CD4-positive, alpha-beta T cell treated with Interleukin-17A for 1 hour (primary cell): ENCODE results near the gene GRIP1.

Experiments
- DNase-seq: peaks from one replicate; pipeline ENCODE4 v3.0.0-alpha.2; 2020

Gene GRIP1

DNA sequence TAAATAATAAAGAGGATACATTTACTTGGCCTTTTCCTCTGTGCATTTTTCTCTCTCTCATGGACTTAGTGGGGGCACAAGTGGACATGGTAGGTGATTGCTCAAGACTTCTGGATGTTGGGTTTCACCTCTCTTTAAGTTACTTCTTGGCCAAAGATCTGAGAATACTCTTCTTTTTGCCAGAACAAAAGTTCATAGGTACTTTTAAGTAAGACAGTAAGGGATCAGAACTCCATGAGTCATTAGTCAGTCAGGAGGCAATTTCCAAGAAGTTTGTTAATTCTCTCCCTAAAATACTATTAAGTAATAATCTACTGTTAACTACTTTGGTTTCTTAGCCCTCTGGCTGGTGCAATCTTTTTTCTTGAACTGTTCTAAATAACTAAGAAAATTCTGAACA lies 84.2 kb downstream of the GRIP1 start:
- DNase-seq = no peak

DNA sequence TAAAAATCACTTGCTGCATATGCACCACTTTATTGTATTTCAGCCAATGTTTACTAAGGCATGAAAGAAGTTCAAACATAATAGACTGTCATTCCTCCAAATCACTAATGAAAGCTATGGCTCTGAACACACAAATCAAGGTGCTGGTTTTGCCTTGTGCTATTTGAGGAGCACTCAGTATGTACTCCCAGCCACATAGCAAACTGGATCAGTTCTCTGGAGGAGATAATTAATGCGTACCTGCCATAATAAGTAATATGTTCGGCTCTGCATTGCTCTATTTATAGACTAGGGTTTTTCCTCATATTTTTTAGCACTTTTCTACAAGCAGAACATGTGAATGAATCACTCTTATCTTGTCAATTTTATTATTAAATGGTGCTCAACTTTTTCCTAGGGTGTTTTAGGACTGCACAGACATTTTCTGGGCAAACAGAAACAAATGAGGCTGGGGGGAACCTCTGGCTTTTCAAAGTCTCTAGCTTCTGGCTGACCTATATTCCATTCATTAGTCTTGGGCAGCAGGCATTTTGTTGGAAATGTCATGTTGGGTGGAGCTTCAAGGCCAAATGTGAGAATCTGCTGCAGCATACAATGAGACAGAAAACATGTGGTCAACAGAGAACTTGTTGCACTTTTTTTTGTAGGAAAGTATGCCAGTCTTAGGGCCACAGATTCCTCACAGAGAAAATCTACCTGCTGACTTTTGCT lies 88.4 kb downstream of the GRIP1 start:
- DNase-seq = no peak

DNA sequence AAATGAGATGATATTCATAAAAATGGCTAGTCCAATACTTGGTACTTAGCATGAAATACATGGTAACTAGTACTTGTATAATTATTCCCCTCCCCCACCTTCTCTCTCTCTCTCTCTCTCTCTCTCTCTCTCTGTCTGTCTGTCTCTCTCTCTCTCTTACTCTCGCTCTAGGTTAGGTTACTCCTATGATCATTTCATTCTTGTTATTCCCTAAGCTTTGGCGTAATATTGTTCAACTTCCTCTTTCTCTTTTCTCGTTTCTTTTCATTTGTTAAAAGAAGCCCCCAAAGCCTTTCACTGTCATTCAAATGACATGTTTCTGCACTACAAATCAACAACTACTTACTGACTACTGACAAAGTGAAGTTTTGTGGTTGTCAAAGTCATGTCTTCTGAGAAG lies 89.8 kb downstream of the GRIP1 start:
- no peak for DNase-seq

DNA sequence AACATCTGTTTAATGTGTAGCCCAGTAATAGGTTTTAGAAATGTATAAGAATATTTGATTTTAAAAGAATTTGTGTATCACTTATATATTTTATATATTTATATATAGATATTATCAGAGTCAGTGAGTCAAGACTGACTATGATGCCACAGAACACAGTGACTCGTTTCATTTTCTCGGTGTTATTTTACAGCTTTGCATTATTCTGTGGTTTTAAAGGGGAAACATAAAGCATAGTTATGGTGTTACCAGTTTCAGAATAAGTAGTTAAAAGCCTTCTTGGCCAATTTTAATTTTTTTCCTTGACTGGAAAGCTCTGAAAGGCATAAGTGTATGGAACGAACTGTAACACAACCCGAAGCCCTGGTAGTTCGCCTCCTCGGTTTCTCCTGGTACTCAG lies 91.0 kb downstream of the GRIP1 start:
- DNase-seq = no peak

DNA sequence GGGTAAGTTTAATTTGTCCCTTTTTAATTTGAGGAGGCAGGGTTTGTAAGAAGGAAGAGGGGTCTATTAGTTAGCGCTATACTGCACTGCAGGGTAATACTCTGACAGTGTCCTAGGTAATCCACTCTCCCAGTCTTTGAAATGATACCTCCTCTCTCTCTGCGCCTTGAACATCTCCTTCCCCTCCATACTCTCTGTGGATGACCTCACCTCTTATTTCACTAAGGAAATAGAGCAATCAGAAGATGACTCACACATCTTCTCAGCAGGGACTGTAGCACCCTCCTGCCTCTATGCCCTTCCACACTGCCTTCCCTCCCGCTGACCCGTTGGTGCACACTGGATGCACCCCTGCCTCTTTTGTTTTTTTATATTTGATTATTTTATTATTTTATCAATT lies 94.2 kb downstream of the GRIP1 start:
- no peak for DNase-seq

DNA sequence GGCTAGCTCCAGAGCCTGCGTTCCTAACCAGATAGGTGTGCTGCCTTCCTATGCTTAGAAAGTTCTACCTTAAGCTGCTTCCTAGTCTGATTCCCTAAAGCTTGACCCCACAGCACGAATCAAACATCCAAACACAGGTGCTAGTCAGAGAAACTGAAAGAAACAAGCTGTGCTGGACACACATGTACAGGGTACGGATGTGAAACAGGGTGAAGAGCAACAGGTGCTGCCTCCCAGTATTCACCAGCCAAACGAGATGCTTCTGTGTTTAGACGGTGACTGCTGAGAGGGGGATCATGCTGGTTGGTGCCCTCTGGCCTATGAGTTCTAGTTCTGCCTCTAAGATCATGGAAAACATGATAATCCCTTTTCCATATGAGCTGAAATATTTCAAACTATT lies 105.3 kb downstream of the GRIP1 start:
- DNase-seq = no peak

DNA sequence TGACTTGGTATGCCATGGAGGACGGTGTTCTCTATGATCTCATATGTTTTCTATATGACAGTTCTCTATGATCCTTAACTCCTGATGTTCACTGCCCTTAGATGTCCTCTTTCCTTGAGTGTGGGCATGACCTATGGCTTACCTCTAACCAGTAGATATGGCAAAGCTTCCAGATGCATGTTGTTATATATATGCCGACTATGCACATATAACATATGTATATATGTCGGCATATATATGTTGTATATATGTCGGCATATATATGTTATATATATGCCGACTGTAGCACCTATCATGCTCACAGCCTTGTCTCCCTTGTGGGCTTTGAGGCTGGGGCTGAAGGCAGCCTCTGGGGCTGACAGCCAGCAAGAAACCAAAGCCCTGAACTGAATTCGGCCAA lies 106.0 kb downstream of the GRIP1 start:
- DNase-seq = no peak

DNA sequence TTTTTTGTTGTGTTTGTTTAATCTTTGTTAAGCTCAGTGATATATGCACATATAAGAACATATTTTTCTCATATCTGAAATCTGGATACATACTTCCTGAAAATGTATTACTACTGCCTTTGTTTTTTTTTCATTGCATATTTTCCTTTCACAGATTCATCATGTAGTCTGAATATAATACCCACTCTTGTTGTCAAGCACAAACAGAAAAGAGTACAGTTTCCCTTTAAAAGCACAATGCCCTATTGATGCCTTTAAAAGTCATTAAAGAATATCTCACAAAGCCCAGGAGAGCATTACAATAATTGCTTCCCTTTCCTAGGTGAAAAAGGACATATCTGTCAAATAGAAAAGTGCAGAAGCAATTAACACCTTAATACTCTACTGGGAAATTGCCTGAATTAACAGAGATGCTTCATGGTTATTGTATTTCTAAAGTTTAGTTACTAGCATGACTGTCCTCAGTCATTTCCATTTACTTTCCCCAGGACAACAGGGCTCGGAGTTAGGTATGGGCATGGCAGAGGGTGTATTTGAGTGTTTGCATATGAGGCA lies 107.4 kb downstream of the GRIP1 start:
- no peak for DNase-seq

DNA sequence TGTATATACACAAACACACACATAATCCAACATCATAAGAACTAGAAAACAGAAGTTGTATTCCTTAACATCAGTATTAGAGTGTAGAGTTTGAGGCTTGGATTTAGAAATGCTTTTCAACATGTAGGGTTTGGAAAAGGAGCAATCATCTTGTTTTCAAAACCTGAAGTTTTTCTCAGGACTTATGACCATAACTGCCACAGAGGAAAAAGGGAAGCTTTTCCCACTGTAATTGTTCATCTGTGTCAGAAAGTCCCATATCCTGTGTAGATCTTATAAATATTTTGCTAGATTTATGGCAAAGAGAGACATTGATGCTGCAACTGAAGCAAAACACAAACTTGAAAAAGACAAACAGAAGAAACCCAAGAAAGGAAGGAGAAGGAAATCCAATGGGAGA lies 115.7 kb downstream of the GRIP1 start:
- DNase-seq = no peak

DNA sequence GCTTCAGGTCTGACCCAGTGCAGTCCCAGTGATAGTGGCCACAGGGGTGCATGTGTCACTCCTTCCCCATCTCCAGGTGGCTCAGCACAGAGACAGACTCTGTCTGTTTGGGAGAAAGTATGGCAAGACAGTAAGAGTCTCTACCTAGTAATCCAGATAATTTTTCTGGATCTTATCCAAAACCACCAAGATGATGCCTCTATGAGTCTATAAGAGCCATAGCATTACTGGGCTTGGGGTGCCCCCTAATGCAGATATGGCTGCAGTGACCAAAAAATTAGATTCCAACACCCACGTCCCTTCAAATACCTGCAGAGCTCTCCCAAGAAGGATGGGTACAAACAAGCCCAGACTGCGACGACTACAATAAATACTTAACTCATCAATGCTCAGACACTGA lies 123.8 kb downstream of the GRIP1 start:
- no peak for DNase-seq

DNA sequence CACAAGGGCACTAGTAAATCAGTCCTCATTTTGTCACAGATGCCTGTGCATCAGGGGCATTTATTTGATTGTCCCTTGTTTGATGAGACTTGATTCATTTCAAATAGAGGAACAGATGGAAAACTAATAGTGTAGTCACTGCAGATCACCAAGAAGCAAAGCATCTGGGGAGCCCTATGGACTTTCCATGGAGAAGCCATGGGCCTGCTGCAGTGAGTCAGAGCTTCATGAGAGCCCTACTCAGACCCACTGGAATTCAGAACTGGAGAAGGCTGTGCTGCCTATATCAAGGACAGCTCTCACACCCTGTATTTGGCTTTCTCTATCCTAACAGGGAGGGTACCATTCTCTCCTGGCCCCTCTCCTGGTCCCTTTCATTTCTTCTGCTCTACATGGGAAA lies 126.2 kb downstream of the GRIP1 start:
- DNase-seq = no peak

DNA sequence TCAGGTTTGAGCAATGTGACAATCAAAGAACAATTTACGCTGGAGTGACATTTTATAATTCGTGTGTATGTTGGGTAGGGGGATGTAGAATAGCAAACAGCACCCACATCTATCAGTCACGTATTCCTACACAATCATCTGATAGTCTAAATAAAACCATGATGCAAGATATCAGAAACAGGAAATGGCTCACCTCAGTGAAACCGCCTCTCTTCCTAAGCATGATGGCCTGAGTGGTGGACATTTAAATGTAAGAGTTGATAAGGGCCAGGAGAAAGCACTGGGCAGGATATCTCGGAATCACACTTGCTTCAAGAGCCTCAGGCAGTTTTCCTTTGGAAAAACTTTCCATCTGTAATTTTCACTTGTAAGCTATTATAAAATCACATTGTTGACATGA lies 128.2 kb downstream of the GRIP1 start:
- no peak for DNase-seq

DNA sequence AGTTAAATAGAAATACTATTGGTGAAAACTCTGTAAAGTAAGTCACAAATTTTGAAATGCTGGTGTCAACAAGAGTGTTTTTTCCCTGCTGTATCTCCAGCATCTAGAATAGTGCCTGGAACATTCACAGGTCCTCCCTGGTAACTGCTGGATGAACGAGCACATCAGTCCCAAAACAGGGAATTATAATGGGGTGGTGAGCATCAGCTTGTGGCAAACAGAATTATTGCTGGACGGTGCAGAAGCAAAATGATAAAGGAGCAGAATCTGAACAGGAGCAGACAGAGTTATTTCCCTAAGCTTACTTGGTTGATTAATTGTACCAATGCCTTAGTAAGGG lies 129.9 kb downstream of the GRIP1 start:
- DNase-seq = no peak

DNA sequence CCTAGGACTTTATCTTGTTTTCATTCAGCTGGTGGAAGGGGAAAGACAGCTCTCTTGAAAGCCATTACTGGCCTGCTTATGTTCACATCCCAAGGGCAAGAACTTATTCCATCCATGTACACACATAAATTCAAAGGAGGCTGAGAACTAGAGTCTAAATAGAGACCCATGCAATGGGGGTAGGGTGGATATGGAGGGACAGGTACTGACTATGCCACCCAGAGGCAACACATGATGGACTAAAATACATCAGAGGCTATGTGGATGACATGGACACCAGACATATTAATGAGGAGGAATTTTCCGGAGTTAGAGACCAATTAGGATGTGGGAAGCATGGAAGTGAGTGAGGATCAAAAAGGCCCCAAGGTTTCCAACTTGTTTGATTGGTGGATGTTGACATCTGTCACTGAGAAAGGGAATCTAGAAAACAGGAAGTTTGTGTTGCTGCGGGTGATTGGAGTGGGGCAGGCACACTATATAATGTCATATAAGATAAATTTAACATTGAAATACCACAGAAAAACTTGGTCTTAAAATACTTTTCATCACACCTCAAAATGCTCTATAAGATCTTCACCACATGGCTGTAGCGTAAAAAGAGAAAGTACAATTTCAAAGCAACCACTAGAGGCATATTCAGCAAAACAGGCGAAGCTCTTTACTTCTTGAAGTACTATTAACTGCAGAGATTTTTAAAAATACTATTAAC lies 130.4 kb downstream of the GRIP1 start:
- DNase-seq = no peak

DNA sequence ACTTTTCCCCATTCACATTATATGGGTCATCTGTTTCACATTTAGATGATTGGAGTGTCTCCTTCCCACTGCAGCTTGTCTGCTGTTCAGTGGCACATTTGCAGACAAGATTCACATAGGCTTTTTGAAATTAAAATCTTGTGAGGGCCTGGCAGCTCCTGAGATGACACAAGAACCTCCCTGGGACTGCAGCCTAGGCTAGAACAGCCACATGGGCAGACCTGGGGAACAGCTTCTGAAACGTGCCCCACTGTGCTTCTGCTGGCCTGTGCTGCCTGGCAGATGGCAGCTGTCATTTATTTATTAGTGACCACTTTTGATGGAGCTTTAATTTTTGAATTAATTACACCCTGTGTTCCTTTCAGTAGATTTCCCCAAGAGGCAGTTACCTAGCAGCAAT lies 137.4 kb downstream of the GRIP1 start:
- no peak for DNase-seq

DNA sequence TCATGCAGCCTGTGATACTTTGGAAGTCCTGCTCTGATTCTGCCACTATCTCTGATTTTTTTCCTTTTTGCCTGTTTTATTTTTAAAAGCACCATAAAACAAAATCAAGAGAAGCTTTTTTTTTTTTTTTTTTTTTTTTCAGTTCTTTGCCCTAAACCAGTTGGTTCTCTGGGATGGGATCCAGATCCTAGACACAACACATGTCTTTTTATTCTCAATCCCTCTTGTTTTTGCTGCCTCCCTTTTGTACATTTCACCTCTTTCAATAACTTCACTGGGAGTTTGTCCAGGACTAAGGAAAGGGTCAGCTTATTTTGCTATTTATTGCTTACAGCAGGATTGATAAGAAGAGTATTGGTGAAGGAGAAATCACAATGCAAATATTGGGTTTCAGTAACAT lies 139.4 kb downstream of the GRIP1 start:
- no peak for DNase-seq

DNA sequence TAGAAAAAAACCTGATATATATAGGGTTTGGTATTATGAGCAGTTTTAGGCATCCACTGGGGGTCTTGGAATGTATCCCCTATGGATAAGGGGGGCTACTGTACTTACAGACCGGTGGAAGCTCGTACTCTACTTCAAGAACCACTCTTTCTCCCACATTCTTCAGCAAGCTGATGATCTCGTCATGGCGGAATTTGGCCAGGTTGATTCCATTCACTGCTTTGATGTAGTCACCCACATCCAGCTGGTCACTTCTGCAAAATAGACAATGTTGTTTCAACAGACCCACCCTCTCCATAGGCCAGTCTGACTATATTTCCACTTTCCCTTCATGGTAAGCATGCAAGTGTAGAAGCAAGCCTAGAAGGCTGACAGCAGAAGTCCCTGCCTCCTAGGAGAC lies 139.9 kb downstream of the GRIP1 start:
- no peak for DNase-seq

DNA sequence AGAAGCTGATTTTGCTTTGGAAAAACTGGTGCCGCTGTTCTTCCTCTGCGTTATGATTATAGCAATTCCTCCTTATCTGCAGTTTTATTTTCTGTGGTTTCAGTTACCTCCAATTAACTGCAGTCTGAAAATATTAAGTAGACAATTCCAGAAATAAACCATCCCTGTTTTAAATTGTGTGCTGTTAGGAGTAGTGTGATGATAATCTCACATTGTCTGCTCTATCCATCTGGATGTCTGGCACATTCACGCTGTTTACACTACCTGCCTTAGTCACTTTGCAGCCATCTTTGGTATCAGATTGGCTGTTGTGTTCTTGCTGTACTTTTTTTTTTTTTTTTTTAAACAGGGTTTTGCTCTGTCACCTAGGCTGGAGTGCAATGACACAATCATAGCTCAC lies 141.0 kb downstream of the GRIP1 start:
- no peak for DNase-seq

DNA sequence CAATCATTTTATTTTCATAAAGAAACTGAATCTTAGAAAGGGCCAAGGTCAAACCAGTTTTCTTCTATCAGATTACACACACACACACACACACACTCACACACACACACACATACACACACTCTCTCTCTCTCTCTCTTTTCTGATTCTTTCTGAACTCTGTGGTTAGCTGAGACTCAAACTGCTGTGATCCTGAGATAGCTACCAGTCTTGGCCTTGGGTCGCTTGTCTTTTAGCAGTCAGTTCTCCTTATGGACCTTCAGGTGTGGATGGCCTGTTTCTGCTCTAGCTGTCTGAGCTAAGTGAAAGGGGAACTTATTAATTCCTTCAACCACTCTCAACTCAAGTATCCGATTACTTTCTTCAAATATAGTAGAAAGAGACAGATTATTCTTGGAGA lies 145.1 kb downstream of the GRIP1 start:
- no peak for DNase-seq

DNA sequence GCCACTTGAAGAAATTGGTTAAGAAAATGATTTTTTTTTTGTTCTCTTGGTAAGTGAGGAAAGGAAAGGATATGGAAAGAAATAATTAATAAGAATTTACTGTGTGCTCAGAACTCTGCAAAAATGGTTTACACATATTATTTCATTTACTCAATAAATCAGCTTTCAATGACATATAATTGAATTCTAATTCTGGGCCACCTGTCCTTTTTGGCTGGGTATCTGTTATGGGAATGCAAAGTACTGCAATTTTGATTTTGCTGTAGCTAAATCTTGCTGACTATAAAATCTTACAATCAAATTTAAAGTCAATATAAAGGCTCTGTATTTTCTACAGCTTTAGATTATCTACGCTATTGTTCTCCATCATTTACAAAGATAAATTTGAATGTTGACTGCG lies 147.1 kb downstream of the GRIP1 start:
- DNase-seq = no peak

DNA sequence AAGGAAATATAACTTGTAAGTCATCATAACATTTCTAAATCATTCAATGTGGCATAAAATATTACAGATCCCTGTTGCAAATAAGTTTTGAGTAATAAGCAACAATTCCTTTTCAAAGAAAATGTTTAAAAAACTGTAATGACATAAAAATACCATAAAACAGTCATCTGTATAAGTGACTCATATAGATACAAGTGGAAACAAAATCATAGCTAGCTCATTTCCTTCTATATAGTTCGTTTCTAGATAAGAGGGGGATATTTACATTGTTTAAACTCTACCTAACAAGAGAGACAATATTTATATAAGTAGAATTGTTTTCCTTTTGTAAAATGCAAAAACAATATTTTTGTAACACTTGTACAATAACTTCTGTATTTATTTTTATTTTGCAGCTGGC lies 148.9 kb downstream of the GRIP1 start:
- DNase-seq = no peak

DNA sequence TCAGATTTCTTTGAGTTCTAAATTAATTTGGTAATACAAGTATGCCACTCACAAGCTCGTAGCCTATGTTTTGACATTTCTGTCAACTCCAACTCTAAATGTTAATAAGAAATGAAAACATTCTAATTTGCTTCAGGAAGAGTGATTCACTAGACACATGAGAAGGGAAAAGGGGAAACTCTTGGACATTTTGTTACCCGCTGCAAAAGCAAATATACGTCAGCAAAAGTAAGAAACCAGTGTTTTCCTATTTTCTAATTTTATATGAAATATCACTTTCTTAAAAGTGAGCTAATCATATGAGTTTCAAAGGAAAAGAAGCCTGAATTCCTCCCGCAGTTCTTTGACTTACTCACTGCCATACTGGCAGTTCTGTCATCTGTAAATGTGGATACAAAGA lies 162.3 kb downstream of the GRIP1 start:
- no peak for DNase-seq

DNA sequence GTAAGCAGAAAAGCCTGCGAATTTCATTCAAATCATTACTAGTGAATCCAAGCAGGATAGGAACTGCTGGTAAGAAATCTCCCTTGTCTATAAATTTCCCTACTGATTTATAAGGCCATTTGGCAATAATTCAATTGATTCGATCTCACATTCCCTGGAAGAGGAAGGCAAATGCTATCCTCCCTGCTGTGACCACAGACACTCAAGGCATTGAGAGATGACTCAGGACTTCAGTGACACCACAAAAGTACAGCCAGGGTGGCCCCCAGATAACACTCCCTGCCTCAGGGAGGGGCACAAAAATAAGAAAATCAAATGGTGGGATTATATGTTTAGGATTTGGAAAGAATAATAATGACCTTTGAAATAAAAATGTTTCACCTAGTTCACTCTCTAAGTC lies 162.7 kb downstream of the GRIP1 start:
- DNase-seq = no peak

DNA sequence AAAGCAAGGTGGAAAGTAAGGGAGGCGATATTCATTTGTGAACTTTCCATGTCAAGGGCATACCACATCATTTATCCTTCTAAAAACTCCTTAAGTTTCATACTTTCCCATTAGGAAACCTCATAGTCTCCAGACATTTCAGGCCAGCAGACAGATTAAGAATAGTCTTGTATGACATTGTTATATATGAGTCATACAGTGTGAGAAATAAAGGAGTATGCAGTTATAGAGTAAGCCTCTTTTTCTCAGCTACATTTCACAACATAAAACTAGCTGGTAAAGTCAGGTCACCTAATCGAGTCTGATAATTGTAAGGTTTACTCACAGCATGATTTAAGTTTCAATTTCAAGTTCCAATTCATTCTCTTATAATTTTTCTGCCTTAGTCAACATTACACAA lies 164.3 kb downstream of the GRIP1 start:
- DNase-seq = no peak

DNA sequence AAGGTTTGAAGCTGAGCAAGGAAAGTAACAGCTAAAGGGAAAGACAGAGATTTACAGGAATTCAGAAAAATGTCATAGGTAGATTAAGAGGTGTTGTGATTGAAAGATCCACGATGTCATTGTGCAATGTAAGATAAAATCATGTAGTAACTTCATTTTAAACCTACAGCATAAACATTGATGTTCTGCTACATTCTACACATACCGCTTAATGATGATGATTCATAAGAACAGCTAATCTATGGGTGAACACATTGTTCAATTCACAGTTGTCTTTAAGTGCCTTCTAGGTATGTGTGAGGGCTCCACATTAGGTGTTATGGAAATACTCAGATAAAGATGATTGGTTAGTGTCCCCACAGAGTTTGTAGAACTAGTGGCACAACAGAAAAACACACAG lies 170.9 kb downstream of the GRIP1 start:
- no peak for DNase-seq
